HG03060 (cell line): Measurements from ENCODE around the gene KIF13A.
"Not testable (repeated sequence)": the region's sequence is repeated elsewhere in the genome, so short reads cannot be mapped to it uniquely, and the experiment has no call there.

ENCODE experiments used
- ATAC-seq: cut with Tn5 transposase; IDR thresholded peaks from one replicate; pipeline ENCODE4 v1.9.1; 2021; ENCODE audit warnings: low read depth, moderate number of reproducible peaks; ENCODE audit not compliant: unreplicated experiment

Gene KIF13A

GRCh38 chr6:17878734-17879133 is 108.7 kb downstream of the KIF13A start:
- ATAC-seq = no peak

- no peak for ATAC-seq
These were observed 109.5 kb downstream of the KIF13A start for GRCh38 chr6:17877895-17878440.

GRCh38 chr6:17877196-17877894 is 110.1 kb downstream of the KIF13A start:
- ATAC-seq = no peak

GRCh38 chr6:17874753-17875152 is 112.7 kb downstream of the KIF13A start:
- ATAC-seq = no peak

DNA sequence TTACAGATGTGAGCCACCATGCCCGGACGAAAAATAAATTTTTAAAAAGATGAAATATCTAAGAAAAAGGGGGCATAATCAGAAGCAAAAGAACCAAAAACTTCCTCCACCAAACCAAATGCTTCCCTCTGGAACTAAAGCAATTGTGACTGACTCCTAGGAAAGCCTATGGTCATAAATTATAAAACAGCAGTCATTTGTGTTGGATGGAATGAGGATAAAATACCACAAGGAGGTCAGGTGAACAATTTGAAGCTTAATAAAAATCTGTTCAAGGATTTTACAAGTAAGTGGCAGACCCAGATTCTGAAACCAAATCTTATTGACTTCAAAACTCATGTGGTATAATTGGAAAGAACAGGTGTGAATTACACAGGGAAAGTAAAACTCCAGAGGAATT is 114.5 kb downstream of the KIF13A start:
- ATAC-seq = no peak

DNA sequence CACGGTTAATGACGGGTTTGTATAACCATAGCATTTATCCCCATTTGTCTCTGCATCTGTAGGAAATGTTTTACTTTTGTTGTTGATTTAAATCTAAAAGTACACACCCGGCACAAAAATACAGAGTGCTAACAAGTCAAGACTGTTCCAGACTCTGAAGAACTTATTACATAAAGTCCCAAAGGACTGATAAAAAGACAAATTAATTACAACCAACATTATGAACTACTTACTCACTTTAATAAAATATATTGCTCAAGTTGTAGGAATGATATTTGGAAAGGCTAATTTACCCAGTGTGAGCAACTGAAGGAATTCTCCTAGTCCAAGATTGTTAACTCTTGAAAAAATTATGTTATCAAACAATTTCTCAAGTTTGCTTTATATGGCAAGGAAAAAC is 115.6 kb downstream of the KIF13A start:
- ATAC-seq = no peak

- ATAC-seq = no peak
These were observed 116.3 kb downstream of the KIF13A start for GRCh38 chr6:17871189-17871519.

- ATAC-seq = no peak
These were observed 116.9 kb downstream of the KIF13A start for GRCh38 chr6:17870300-17871188.

- ATAC-seq = no peak
These were observed 117.7 kb downstream of the KIF13A start for GRCh38 chr6:17869753-17870050.

GRCh38 chr6:17869010-17869752 is 118.3 kb downstream of the KIF13A start:
- ATAC-seq = no peak

GRCh38 chr6:17867880-17868279 is 119.6 kb downstream of the KIF13A start:
- ATAC-seq = no peak

GRCh38 chr6:17866876-17867444 is 120.5 kb downstream of the KIF13A start:
- no peak for ATAC-seq

DNA sequence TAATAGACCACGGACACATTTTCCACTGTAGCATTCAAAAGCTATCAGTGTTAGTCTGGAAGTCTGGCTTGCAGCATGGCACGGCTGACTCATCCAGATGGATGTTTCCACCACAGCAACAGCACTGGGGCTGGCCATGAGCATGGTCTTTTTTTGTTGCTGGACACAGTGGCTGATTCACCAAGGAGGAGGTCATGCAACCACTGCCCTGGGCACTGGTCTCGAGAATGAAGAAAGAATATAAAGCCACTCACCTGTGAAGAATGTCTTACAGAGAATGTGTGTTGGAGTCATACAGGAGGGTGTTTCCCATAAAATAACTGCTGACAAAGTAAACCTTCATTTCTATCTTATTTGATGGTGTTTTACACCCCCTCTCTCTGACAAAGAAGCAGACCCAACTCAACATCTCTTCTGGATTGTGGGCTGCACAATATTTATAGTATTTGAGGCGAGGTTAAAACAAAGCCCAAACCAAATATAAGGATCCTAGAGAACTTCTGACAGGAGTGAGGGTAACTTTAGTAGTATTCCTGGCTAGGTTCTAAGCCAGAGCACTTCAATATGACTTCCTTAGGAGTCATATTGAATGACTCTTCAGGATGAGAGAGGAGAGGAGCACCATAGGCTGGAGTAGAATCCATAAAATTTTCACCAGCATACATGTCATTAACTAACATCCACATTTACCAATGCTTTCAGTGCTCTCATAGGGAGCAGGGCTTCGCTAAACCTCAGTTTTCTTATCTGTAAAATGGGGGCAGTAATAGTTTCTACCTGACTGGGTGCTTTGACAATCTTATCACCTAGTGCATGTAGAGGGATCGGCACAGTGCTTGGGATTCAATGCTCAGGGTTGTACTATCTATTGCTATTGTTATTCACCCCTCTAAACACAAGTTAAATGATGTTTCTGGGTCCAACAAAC is 121.4 kb downstream of the KIF13A start:
- no peak for ATAC-seq

DNA sequence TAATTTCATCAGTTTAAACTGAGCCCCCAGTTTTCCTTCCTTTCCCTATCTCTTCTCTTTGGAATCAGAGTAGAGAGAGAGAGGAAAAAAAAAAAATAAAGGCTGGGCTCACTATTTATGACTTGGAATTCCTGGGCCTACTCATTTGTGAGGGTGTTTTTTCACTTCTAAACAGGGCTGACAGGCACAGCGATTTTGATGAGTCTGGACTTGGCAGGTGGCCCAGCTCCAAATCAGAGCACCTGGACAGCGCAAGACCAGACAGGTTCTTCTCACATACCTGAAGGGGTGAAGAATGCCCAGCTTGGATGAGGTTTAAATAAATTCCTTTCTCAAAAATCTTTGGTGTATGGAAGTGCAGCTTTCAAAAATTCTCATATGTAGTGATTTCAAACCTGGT is 122.2 kb downstream of the KIF13A start:
- ATAC-seq = no peak

DNA sequence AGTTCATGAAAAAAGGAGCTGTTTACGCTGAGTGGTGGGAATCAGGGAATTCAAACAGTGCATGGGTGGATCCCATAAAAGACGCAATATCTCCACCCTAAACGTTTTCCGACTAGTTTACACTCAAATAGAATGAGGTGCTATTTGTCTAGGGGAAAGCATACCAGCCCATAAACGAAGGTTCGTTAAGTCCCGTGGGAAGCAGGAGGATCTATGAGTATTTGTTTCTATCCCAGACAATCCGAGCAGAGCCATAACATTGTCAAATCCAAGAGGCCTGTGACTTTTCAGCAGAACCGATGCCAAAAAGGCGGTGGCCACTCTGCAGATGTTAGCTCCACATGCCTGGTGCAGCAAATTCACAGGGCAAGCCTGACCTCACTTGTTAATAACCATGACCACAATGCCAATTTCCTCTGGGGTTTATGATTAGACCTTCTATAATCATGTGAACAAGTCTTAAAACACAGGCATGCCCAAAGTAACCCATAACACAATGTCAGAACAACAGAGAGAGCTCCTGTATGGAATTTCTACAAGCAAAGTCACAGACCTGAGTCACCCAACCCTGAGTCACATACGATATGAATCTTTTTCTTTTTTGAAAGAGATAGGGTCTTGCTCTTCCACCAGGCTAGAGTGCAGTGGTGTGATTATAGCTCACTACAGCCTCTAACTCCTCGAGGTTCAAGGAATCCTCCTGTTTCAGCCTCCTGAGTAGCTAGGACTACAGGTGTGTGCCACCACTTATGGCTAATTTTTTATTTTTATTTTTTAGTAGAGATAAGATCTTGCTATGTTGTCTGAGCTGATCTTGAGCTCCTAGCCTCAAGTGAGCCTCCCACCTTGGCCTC is 123.3 kb downstream of the KIF13A start:
- ATAC-seq = no peak

DNA sequence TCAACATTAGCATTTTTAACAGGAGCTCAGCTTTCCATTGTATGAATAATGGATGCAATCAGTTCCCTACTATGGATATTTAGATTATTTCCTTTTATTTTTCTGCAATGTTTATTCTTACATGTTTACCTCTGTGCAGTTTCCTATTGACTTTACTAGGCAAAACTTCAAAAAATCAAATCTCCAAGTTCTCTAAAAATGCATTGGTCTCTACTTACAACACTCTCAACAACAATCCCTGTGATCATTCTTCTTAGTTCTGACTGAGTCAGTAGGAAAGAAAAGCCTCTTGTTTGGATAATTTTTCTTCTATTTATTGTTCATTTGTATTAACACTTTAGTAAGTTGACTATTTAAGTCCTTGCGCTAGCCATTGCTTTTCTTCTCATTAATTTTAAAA is 126.1 kb downstream of the KIF13A start:
- ATAC-seq = no peak

DNA sequence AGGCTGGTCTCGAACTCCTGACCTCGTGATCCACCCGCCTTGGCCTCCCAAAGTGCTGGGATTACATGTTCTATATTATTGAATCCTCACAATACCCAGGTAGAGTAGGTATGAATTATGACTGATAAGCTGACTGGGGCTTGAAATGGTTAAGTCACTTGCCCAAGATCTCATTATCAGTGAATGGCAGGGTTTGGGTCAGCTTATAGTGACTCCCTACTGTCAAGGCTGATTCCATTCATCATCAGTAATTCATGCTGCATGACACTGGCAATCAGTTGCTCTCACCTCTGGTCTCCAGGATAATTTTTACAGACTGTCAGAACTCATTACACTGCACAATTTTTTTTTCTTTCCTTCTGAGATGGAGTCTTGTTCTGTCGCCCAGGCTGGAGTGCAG is 127.6 kb downstream of the KIF13A start:
- no peak for ATAC-seq

DNA sequence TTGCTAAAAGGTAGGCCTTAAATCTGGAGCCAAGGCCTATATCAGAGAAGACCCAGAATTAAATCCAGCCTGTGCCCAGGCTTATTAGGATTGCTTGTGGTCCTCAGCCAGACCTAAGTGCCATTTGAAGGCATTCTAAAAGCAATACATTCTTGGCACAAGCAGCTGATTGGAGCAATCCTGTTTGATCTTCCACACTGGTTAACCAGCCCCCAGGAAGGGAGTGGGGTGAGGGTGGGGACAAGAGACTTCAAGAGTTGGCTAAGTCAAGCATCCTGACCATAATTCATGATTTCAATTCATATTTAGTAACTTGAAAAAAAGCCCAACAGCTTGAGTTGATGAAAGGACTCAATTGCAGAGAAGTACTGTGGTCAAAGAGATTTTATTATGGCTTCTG is 128.9 kb downstream of the KIF13A start:
- ATAC-seq = no peak

- not testable (repeated sequence) for ATAC-seq
These were observed 130.2 kb downstream of the KIF13A start for GRCh38 chr6:17857188-17857587.
